MCF 10A (cell line): ENCODE results near the gene FADS1. TPM values are rescaled to one million over a fixed set of nuclear protein-coding genes. Genes with fewer than 3 reads are reported as not detected.
A peak's percentile ranks its signal among the peaks of the same experiment; 100 is the strongest.

Experiments
- BruUV-seq: library from RNA; stranded (reverse); fragments of 400-500 nt; replicated peaks from 2 replicates; lab custom pipeline; 2021; lab: Mats Ljungman, UMichigan
- CTCF ChIA-PET: fragments of 300-600 bp; sonication (Branson Sonifier 250); formaldehyde crosslinking; extraction: SDS; loops from one replicate; lab custom pipeline; 2021; ENCODE audit warnings: antibody characterized with exemption, inconsistent platforms; lab: Yijun Ruan, JAX
- POLR2A ChIA-PET: fragments of 300-600, 350-650 bp; sonication (Branson Sonifier 250); formaldehyde crosslinking; extraction: SDS; loops from one replicate; lab custom pipeline; 2020; ENCODE audit warnings: antibody characterized with exemption, inconsistent platforms; lab: Yijun Ruan, JAX
- DNase-seq: peaks from one replicate; pipeline ENCODE4 v3.0.0-alpha.2; 2018; ENCODE audit not compliant: unreplicated experiment
- H3K27ac Mint-ChIP-seq: one replicate; pipeline ENCODE4 v1.8.0; 2022; ENCODE audit warnings: mild to moderate bottlenecking, low read depth, mixed read lengths; ENCODE audit not compliant: unreplicated experiment
- H3K27me3 Mint-ChIP-seq: one replicate; pipeline ENCODE4 v1.8.0; 2022; ENCODE audit warnings: mixed read lengths; ENCODE audit not compliant: insufficient read depth, unreplicated experiment
- H3K36me3 Mint-ChIP-seq: one replicate; pipeline ENCODE4 v1.8.0; 2022; ENCODE audit warnings: mild to moderate bottlenecking, moderate library complexity, mixed read lengths; ENCODE audit not compliant: insufficient read depth, unreplicated experiment
- H3K4me1 Mint-ChIP-seq: one replicate; pipeline ENCODE4 v1.8.0; 2022; ENCODE audit warnings: mixed read lengths; ENCODE audit not compliant: insufficient read depth, unreplicated experiment
- H3K4me3 Mint-ChIP-seq: one replicate; pipeline ENCODE4 v1.8.0; 2022; ENCODE audit warnings: mild to moderate bottlenecking, moderate library complexity, mixed read lengths; ENCODE audit not compliant: unreplicated experiment
- H3K9me3 Mint-ChIP-seq: one replicate; pipeline ENCODE4 v1.8.0; 2022; ENCODE audit warnings: mixed read lengths; ENCODE audit not compliant: unreplicated experiment
- intact Hi-C: fragments of 100-400 bp; cut with micrococcal nuclease; formaldehyde crosslinking; loops from 2 replicates; pipeline ENCODE4 v1.14.1; 2022
- total RNA-seq: library from RNA; stranded (reverse); gene quantifications from 2 replicates; pipeline ENCODE4 v1.2.3, GENCODE V29; 2022
- TF ChIP-seq, protein P1 (sequence below): fragments of 200-600 bp; IDR thresholded peaks from one replicate; pipeline ENCODE4 v1.8.0; 2022; ENCODE audit warnings: antibody characterized with exemption, mild to moderate bottlenecking; ENCODE audit not compliant: unreplicated experiment

The FADS1 gene
- total RNA-seq, 1 experiment from 2014 or later = 27.5 TPM

DNA sequence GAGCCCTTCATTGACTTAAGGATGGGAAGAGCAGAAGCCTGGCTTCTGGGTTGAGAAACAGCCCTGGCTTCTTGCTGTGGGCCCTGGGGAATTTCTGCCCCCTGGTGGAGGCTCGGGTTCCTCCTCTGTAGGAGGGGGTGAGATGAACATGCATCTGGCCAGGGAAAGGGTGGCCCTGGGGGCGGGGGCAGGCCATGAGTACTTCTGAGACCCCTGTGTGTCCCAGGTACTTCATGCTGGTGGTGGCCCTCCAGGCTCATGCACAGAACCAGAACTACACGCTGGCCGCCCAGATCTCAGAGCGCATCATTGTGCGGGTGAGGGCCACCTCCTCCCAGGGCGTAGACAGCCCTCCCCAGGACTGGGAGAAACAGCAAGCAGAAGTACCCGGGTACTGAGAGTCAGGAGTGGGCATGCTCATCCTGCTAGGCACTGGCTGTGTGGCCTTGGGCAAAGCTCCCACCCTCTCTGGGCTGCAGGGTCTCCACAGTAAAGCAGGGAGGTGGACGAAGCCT lies 40.2 kb downstream of the FADS1 start:
- no peaks in the 10 kb centered on the region for H3K4me1 Mint-ChIP-seq
- peaks cover 11% of the 10 kb centered on the region for H3K36me3 Mint-ChIP-seq
- H3K27ac Mint-ChIP-seq = no peak overlapping the region
- BruUV-seq = no TSS peak
- no peaks in the 10 kb centered on the region for H3K27me3 Mint-ChIP-seq
- ChIA-PET POLR2A (no interaction called here), CTCF (interaction anchor here (0.6 to 1.0 kb wide), 4 partner anchors 13 to 844 kb away, joined by 3 to 4 read pairs (median 3); no protein-coding TSS in a partner anchor)
- peak; percentile 59 for DNase-seq
- no peaks in the 10 kb centered on the region for H3K9me3 Mint-ChIP-seq
- no peak overlapping the region for H3K4me3 Mint-ChIP-seq
- TF ChIP-seq, protein P1, sequence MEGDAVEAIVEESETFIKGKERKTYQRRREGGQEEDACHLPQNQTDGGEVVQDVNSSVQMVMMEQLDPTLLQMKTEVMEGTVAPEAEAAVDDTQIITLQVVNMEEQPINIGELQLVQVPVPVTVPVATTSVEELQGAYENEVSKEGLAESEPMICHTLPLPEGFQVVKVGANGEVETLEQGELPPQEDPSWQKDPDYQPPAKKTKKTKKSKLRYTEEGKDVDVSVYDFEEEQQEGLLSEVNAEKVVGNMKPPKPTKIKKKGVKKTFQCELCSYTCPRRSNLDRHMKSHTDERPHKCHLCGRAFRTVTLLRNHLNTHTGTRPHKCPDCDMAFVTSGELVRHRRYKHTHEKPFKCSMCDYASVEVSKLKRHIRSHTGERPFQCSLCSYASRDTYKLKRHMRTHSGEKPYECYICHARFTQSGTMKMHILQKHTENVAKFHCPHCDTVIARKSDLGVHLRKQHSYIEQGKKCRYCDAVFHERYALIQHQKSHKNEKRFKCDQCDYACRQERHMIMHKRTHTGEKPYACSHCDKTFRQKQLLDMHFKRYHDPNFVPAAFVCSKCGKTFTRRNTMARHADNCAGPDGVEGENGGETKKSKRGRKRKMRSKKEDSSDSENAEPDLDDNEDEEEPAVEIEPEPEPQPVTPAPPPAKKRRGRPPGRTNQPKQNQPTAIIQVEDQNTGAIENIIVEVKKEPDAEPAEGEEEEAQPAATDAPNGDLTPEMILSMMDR = peak; percentile 69
- intact Hi-C loops = loop anchor here (1.0 kb wide), 1 partner anchor 29 kb away; no protein-coding TSS in a partner anchor

DNA sequence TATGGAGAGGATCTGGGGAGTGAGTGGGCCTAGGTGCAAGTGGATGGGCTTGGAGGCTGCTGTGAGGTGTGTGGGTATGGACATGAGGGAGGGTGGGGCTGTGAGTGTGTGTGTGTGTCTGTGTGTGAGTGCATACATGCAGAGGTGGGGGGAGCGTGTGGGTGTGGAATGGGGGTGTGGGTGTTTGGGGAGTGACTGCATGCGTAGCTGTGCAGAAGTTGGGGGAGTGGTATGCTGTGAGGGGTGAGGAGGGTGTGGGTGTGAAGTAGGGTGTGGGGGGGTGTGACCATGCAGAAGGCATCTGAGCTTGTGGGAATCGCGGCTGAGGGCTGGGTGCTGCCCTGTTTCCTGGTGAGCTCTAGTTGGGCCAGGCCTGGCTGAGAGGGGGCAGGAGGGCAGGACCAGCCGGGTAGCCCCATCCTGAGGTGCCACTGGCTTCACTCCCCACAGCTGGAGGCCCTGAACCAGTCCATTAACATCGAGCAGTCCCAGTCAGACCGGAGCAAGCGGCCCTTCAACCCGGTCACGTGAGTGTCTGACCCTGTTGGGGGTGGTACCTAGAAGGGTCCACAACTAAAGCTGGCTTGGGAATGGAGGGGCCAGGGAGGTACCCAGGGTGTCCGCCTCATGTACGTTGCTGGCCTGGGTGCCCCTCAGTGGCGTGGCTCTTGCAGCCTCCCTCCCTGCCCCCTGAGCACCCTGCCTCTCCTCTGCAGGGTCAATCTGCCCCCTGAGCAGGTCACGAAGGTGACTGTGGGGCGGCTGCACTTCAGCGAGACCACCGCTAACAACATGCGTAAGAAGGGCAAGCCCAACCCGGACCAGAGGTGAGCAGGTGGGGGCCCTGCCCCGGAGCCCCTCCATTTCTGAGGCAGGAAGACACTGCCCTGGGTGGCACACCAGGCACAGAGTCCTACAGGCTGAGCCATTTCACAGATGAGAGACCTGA lies 40.9 kb downstream of the FADS1 start:
- intact Hi-C loops = loop anchor here (1.0 kb wide), 1 partner anchor 29 kb away; no protein-coding TSS in a partner anchor
- DNase-seq = no peak
- Mint-ChIP-seq H3K36me3 (peaks cover 11% of the 10 kb centered on the region), H3K27me3 (no peaks in the 10 kb centered on the region), H3K4me3 (no peak overlapping the region), H3K9me3 (no peaks in the 10 kb centered on the region), H3K27ac (no peak overlapping the region), H3K4me1 (no peaks in the 10 kb centered on the region)
- ChIA-PET POLR2A (no interaction called here), CTCF (interaction anchor here (0.6 to 1.6 kb wide), 11 partner anchors 12 to 396 kb away, joined by 3 to 12 read pairs (median 4); no protein-coding TSS in a partner anchor)
- no TSS peak for BruUV-seq
- TF ChIP-seq, protein P1 = no peak

DNA sequence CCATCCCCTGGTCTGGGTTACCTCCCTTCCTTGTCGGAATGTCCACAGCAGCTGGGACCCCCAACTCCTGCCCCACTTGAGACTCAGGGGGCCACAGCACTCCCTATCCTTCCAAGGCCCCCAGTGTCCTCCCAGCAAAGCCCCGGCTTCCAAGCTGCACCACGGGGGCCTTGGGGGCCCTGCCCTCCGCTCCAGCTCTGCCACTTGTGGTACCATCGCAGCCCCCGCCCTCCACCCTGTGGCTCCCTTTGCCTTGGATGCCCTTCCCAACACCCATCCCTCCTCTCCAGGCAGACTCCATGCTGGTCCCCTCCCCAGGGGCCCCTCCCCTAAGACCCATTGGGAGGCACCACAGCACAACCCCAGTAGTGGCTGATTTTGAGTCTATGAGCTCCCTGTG lies 41.7 kb downstream of the FADS1 start:
- Mint-ChIP-seq H3K27me3 (no peaks in the 10 kb centered on the region), H3K36me3 (peaks cover 11% of the 10 kb centered on the region), H3K4me3 (no peak overlapping the region), H3K4me1 (no peaks in the 10 kb centered on the region), H3K27ac (no peak overlapping the region), H3K9me3 (no peaks in the 10 kb centered on the region)
- no TSS peak for BruUV-seq
- DNase-seq = no peak
- intact Hi-C loops = no loop called here
- ChIA-PET CTCF (interaction anchor here (0.6 to 1.6 kb wide), 11 partner anchors 13 to 397 kb away, joined by 3 to 12 read pairs (median 4); no protein-coding TSS in a partner anchor), POLR2A (no interaction called here)
- TF ChIP-seq, protein P1 = no peak

DNA sequence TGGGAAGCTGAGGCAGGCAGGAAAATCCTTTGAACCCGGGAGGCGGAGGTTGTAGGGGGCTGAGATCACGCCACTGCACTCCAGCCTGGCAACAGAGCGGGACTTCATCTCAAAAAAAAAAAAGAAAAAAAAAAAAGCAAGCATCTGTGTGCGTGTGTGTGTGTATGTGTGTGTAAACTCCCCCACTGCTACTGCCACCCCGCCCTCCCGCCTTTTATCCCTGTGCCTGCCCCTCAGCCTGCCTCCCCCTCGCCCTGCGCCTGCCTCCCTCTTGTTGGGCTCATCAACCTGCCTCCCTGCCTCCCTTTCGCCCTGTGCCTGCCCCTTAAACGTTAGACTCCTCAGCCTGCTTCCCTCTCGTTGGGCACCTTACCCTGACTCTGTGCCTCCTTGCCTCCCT lies 42.4 kb downstream of the FADS1 start:
- H3K27me3 Mint-ChIP-seq = no peaks in the 10 kb centered on the region
- no peaks in the 10 kb centered on the region for H3K4me1 Mint-ChIP-seq
- DNase-seq = no peak
- BruUV-seq = no TSS peak
- intact Hi-C loops = no loop called here
- TF ChIP-seq, protein P1 = no peak
- H3K4me3 Mint-ChIP-seq = no peak overlapping the region
- no peaks in the 10 kb centered on the region for H3K9me3 Mint-ChIP-seq
- peaks cover 11% of the 10 kb centered on the region for H3K36me3 Mint-ChIP-seq
- H3K27ac Mint-ChIP-seq = no peak overlapping the region
- ChIA-PET CTCF (interaction anchor here (1.6 kb wide), 1 partner anchor 27 kb away, joined by 4 read pairs; no protein-coding TSS in a partner anchor), POLR2A (no interaction called here)
